Choroid plexus epithelial cell (primary cell): Measurements from ENCODE around the gene RCBTB2.

Experiments
- DNase-seq: peaks from one replicate; pipeline ENCODE4 v3.0.0-alpha.2; 2010; ENCODE audit warnings: low read depth
- H3K4me3 ChIP-seq: 2 replicates; pipeline ENCODE4 v1.5.1; 2011; ENCODE audit warnings: low read depth, mild to moderate bottlenecking, control low read depth, low read length, moderate library complexity
- TF ChIP-seq, protein P1 (sequence below): conservative IDR thresholded peaks from 2 replicates; pipeline ENCODE4 v1.5.1; 2011; ENCODE audit warnings: low read depth, mild to moderate bottlenecking, control low read depth, inconsistent platforms, low read length, moderate library complexity

Gene RCBTB2

DNA sequence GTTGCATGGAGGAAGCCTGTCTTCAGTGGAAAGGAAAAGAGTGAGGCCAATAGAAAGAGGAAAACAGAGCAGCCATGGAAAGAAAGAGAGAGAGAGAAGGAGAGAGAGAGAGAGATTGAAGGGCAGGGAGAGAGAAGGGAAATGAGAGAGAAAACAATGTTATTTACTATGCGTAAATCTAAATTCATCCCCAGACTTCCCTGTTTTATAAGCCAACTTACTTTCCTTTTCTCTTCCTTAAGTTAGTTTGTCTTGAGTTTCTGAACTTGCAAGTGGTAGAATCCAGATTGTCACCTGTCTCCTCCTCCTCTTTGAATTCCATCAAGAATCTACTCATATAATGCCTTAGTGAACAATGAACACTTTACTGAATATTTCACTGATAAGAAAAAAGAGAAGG lies 16.8 kb upstream of the RCBTB2 start:
- H3K4me3 ChIP-seq: no peak overlapping the region
- TF ChIP-seq, protein P1, sequence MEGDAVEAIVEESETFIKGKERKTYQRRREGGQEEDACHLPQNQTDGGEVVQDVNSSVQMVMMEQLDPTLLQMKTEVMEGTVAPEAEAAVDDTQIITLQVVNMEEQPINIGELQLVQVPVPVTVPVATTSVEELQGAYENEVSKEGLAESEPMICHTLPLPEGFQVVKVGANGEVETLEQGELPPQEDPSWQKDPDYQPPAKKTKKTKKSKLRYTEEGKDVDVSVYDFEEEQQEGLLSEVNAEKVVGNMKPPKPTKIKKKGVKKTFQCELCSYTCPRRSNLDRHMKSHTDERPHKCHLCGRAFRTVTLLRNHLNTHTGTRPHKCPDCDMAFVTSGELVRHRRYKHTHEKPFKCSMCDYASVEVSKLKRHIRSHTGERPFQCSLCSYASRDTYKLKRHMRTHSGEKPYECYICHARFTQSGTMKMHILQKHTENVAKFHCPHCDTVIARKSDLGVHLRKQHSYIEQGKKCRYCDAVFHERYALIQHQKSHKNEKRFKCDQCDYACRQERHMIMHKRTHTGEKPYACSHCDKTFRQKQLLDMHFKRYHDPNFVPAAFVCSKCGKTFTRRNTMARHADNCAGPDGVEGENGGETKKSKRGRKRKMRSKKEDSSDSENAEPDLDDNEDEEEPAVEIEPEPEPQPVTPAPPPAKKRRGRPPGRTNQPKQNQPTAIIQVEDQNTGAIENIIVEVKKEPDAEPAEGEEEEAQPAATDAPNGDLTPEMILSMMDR: no peak
- no peak for DNase-seq

DNA sequence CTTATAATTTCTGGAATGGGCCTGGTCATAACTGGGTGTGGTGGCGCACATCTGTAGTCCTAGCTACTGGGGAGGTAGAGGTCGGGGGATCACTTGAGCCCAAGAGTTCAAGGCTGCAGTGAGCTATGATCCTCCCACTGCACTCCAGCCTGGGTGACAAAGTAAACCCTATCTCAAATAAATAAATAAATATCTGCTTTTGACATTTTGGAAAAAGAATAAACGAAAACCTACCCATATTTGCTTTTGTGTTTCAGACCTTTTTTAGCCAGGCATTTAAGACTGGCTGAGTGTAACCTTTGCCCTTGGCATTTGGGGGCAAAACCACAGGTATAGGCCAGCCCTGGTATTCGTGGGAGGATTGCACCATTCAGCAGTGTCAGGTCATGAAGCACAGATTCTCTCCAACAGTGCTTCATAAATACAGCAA lies 14.8 kb upstream of the RCBTB2 start:
- TF ChIP-seq, protein P1: no peak
- no peak for DNase-seq
- no peak overlapping the region for H3K4me3 ChIP-seq

DNA sequence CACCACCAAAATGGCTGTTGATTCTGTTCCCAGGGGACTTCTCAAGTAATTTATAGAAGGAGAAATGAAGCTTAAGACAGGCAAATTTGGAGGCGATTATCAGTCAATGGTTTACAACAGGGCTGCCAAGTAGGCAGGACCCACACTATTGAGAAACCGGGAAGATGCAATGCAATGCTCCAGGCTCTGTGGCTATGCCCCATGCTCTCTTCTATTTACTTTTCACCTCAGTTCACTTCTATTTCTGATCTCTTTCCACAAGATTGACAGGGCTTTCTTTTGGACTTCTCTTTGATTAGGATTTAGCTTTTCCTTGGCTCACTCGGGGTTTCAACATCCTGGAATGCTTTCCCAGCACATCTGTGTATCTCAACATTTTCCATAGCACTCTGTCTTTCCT lies 12.7 kb upstream of the RCBTB2 start:
- no peak overlapping the region for H3K4me3 ChIP-seq
- TF ChIP-seq, protein P1: no peak
- DNase-seq: no peak

DNA sequence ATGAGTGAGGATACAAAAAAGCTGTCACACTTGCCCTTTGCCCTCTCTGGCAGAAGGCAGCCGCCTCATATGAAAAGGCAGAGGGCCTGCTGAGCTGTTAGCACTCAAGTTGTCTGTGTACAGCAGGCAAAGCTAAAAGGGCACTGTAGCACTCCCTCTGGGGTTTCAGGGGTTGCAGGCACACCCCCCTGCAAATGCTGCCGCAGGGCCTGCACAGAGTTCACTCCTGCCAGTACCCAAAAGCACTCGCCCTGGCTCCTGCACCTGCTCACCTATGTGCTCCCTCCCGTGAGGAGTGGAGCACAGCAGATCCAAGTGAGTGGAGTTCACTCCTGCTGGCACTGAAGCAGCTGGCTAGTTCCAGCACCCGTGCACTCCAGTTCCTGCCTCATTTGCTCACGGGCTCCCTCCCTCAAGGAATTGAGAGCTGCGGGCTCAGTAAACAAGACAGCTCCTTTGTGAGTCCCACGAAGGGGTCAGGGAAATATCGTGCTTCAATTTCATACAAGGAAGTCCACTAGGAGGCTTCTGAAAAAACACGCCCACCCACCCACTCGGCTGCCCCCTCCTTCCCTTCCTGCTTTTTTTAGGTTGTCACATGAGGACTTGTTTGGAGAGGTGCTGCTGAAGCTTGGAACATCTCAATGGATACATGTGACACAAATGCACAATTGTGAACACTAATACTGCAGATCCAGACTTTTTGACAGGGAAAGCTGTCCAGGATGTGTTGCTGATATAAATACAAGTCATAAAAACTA lies 9.9 kb upstream of the RCBTB2 start:
- H3K4me3 ChIP-seq: no peak overlapping the region
- DNase-seq: peak; percentile 59
- TF ChIP-seq, protein P1: peak; percentile 26

DNA sequence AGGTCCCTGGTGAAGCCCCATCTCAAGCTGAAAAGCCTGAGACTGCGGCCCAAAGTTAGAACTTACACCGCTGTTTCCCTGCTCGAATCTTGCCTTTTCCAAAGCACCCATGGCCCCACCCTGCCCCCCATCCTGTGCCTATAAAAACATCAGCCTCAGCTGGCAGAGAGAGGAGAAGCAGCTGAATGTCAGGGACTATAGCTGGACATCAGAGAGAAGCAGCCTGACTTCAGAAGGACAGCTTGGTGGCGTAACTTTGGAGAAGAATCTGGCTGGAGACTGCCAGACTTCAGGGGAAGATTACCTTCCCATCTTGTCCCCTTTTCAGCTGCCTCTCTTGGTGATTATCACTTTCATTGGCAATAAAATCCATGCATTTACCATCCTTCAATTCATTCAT lies 9.3 kb upstream of the RCBTB2 start:
- no peak for DNase-seq
- TF ChIP-seq, protein P1: no peak
- no peak overlapping the region for H3K4me3 ChIP-seq

DNA sequence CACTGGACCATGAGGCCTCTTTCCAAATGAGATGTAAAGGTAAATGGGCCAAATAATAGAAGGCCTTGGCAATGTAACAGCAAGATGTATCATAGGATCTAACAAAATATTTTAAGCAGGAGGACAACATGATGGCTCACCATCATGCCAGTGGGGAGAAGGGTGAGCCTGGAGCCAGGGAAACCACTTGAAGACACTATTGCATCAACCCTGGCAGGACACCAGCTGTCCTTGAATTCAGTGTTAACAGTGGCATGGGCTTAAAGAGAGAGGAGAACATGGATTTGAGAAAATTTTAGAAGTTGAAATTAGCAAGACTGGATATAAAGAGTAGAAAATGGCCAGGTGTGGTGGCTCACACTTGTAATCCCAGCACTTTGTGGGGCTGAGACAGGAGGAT lies 6.7 kb upstream of the RCBTB2 start:
- DNase-seq: no peak
- no peak overlapping the region for H3K4me3 ChIP-seq
- TF ChIP-seq, protein P1: no peak

DNA sequence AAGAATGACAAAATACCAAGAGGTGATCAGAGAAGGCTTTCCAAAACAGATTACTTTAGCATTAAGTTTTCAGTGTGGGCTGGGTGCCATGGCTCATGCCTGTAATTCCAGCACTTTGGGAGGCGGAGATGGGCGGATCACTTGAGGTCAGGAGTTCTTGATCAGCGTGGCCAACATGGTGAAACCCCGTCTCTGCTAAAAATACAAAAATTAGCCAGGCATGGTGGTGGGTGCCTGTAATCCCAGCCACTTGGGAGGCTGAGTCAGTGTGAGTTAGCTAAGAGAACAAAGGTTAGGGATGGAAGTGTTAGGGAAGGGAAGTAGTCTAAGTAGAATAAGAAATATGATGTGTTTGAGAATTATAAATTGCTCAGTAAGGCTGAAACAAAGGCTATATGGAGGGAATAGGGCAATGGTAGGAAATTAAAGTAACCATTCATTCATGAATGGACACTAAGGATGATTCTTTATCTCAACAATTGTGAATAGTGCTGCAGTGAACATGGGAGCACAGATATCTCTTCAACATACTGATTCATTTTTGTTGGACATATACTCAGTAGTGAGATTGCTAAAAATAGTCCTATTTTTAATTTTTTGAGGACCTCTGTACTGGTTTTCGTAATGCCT lies 3.9 kb upstream of the RCBTB2 start:
- no peak for DNase-seq
- TF ChIP-seq, protein P1: no peak
- H3K4me3 ChIP-seq: no peak overlapping the region
